Karpas-422 (cell line): ENCODE measurements around the gene RAC2. TPM values are rescaled to one million over a fixed set of nuclear protein-coding genes. Genes with fewer than 3 reads are reported as not detected.

Experiments
- DNase-seq: peaks from one replicate; pipeline ENCODE4 v3.0.0-alpha.2; 2015
- H2AFZ ChIP-seq: fragments of 200-600 bp; sonication (generic); 2 replicates; pipeline ENCODE4 v1.6.1; 2014; ENCODE audit warnings: antibody characterized with exemption, low read length, mixed read lengths
- H3K27ac ChIP-seq: fragments of 200-600 bp; sonication (generic); 2 replicates; pipeline ENCODE4 v1.5.1; 2014; ENCODE audit warnings: mild to moderate bottlenecking, low read length, moderate library complexity
- H3K27me3 ChIP-seq: fragments of 200-600 bp; sonication (generic); 2 replicates; pipeline ENCODE4 v1.6.1; 2014; ENCODE audit warnings: low read length, mixed read lengths
- H3K36me3 ChIP-seq: fragments of 200-600 bp; sonication (generic); 2 replicates; pipeline ENCODE4 v1.6.1; 2014; ENCODE audit warnings: low read length, mixed read lengths; ENCODE audit not compliant: insufficient read depth
- H3K4me1 ChIP-seq: fragments of 200-600 bp; sonication (generic); 2 replicates; pipeline ENCODE4 v1.6.1; 2014; ENCODE audit warnings: mild to moderate bottlenecking, low read length, mixed read lengths
- H3K4me2 ChIP-seq: fragments of 200-600 bp; sonication (generic); 2 replicates; pipeline ENCODE4 v1.6.1; 2014; ENCODE audit warnings: low read length, low read depth, mild to moderate bottlenecking; ENCODE audit not compliant: poor library complexity, severe bottlenecking
- H3K4me3 ChIP-seq: fragments of 200-600 bp; sonication (generic); 2 replicates; pipeline ENCODE4 v1.5.1; 2014; ENCODE audit warnings: mild to moderate bottlenecking, antibody characterized with exemption, low read length, mixed read lengths
- H3K79me2 ChIP-seq: fragments of 200-600 bp; sonication (generic); 2 replicates; pipeline ENCODE4 v1.6.1; 2014; ENCODE audit warnings: mild to moderate bottlenecking, low read length, mixed read lengths
- H3K9ac ChIP-seq: fragments of 200-600 bp; sonication (generic); 2 replicates; pipeline ENCODE4 v1.6.0; 2014; ENCODE audit warnings: low read length
- H3K9me2 ChIP-seq: fragments of 200-600 bp; sonication (generic), shearing (Covaris generic); replicated peaks from 2 replicates; pipeline ENCODE4 v1.6.0; 2014; ENCODE audit warnings: mild to moderate bottlenecking, low read length, moderate library complexity; ENCODE audit not compliant: insufficient read depth
- H3K9me3 ChIP-seq: fragments of 300-700, 200-600 bp; sonication (generic); 2 replicates; pipeline ENCODE4 v1.6.1; 2014; ENCODE audit warnings: low read length, mixed read lengths
- H4K20me1 ChIP-seq: fragments of 200-600 bp; sonication (generic); 2 replicates; pipeline ENCODE4 v1.6.1; 2014; ENCODE audit warnings: mild to moderate bottlenecking, antibody characterized with exemption, low read length, low read depth; ENCODE audit not compliant: insufficient read depth
- total RNA-seq: library from RNA; depleted of rRNA; stranded (reverse); fragments of >200 nt; shearing (Covaris generic); gene quantifications from 2 replicates; pipeline ENCODE4 v1.2.3, GENCODE V29; 2014; ENCODE audit warnings: low replicate concordance

The RAC2 gene
- total RNA-seq, 1 experiment from 2014 or later = 294 TPM

DNA sequence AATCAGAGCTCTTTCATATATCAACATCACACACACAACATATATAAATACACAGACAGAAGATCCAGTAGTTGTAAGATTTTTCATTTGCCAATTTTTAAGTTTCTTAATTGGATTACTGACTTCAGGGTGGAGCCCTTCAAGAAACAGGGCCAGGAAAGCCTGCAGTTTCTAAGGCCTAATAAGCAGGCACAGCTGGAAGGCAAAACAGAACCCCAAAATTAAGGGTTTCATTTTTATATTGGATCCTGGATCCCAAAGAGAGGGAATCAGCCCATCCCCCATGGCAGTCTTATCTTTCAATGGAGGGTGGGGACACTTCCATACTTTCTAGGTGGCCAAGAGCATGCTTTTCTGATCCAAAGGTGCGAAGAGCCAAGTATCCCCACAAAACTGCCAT, 51.3 kb downstream of the RAC2 start:
- Histone ChIP-seq H3K9me2 (no peaks in the 10 kb centered on the region), H3K27me3 (no peaks in the 10 kb centered on the region), H3K27ac (no peak overlapping the region), H3K4me3 (no peak overlapping the region), H3K9me3 (no peaks in the 10 kb centered on the region), H4K20me1 (peaks cover 8% of the 10 kb centered on the region; the same call in 1 of the 2 replicates), H3K4me1 (peaks cover 2% of the 10 kb centered on the region; the same call in 1 of the 2 replicates), H3K9ac (no peak overlapping the region), H3K79me2 (no peaks in the 10 kb centered on the region), H3K4me2 (no peak overlapping the region), H3K36me3 (no peaks in the 10 kb centered on the region), H2AFZ (no peak overlapping the region)
- DNase-seq = no peak

DNA sequence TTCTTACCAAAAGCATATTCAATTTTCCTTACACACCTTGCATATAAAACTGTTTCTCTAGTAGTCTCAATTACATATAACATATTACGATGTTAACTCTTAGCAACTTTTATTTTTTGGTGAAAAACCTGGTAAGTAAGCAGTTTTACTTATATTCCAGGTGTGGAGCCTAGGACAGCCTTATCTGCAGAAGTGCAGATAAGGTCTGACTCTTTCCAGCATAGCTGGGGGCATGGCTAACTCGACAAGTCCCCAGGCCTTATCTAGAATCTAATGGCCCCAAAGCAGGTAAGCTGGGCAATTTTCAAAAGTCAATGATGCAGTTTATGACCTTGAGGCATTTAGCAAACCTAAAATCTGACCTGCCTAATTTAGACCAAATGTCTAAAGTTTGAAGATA, 51.9 kb downstream of the RAC2 start:
- Histone ChIP-seq H3K27ac (no peak overlapping the region), H4K20me1 (peaks cover 3% of the 10 kb centered on the region; the same call in 1 of the 2 replicates), H3K9ac (no peak overlapping the region), H3K4me3 (no peak overlapping the region), H3K27me3 (no peaks in the 10 kb centered on the region), H2AFZ (no peak overlapping the region), H3K4me1 (peaks cover 2% of the 10 kb centered on the region; the same call in 1 of the 2 replicates), H3K36me3 (no peaks in the 10 kb centered on the region), H3K4me2 (no peak overlapping the region), H3K9me2 (no peaks in the 10 kb centered on the region), H3K79me2 (no peaks in the 10 kb centered on the region), H3K9me3 (no peaks in the 10 kb centered on the region)
- DNase-seq = no peak

DNA sequence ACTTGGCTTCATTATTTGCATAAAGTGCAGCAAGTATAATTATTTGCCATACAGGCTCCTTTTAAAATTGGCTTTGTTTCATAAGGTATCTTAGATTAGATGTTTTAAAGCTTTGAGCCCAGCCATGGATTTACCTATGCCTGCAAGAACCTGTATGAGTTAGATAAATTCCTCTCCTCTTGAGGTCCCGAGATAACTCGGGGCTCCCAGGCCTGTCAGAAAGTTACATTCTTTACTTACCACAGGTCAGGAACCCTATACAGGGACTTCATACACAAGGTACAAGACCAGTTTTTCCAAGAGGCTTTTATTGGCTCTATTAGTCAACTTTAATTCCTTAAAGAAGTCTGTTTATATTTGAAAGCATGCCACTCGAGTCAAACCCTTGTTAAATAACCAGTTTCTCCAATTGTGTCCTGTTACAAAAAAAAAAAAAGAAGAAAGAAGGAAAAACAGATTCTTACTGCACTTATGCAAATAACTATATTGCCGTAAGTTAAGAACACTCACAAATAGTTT, 53.7 kb downstream of the RAC2 start:
- peaks cover 2% of the 10 kb centered on the region; the same call in 1 of the 2 replicates for H3K4me1 ChIP-seq
- no peaks in the 10 kb centered on the region for H4K20me1 ChIP-seq
- H2AFZ ChIP-seq = no peak overlapping the region
- H3K4me2 ChIP-seq = no peak overlapping the region
- H3K9me2 ChIP-seq = no peaks in the 10 kb centered on the region
- H3K36me3 ChIP-seq = no peaks in the 10 kb centered on the region
- no peak overlapping the region for H3K4me3 ChIP-seq
- H3K27me3 ChIP-seq = no peaks in the 10 kb centered on the region
- H3K9me3 ChIP-seq = no peaks in the 10 kb centered on the region
- no peaks in the 10 kb centered on the region for H3K79me2 ChIP-seq
- H3K27ac ChIP-seq = no peak overlapping the region
- no peak overlapping the region for H3K9ac ChIP-seq
- no peak for DNase-seq

DNA sequence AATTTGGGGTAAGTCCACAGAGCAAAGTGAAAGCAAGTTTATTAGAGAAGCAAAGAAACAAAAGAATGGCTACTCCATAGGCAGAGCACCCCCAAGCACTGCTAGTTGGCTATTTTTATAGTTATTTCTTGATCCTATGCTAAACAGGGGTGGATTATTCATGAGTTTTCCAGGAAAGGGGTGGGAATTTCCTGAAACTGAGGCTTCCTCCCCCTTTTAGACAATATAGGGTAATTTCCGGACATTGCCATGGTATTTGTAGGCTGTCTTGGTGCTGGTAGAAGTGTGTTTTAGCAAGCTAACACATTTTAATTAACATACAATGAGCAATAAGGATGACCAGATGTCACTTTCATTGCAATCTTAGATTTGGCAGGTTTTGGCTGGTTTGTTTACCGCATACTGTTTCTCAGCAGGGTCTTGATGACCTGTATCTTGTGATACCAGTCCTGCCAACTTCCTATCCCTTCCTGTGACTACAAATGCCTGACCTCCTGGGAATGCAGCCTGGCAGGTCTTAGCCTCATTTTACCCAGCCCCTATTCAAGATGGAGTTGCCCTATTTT, 55.1 kb downstream of the RAC2 start:
- no peaks in the 10 kb centered on the region for H3K9me2 ChIP-seq
- H3K79me2 ChIP-seq = no peaks in the 10 kb centered on the region
- H2AFZ ChIP-seq = no peak overlapping the region
- peaks cover 2% of the 10 kb centered on the region; the same call in 1 of the 2 replicates for H3K4me1 ChIP-seq
- no peaks in the 10 kb centered on the region for H4K20me1 ChIP-seq
- H3K27ac ChIP-seq = no peak overlapping the region
- H3K36me3 ChIP-seq = no peaks in the 10 kb centered on the region
- H3K27me3 ChIP-seq = no peaks in the 10 kb centered on the region
- no peak overlapping the region for H3K9ac ChIP-seq
- H3K9me3 ChIP-seq = no peaks in the 10 kb centered on the region
- no peak overlapping the region for H3K4me3 ChIP-seq
- DNase-seq = no peak
- no peak overlapping the region for H3K4me2 ChIP-seq

DNA sequence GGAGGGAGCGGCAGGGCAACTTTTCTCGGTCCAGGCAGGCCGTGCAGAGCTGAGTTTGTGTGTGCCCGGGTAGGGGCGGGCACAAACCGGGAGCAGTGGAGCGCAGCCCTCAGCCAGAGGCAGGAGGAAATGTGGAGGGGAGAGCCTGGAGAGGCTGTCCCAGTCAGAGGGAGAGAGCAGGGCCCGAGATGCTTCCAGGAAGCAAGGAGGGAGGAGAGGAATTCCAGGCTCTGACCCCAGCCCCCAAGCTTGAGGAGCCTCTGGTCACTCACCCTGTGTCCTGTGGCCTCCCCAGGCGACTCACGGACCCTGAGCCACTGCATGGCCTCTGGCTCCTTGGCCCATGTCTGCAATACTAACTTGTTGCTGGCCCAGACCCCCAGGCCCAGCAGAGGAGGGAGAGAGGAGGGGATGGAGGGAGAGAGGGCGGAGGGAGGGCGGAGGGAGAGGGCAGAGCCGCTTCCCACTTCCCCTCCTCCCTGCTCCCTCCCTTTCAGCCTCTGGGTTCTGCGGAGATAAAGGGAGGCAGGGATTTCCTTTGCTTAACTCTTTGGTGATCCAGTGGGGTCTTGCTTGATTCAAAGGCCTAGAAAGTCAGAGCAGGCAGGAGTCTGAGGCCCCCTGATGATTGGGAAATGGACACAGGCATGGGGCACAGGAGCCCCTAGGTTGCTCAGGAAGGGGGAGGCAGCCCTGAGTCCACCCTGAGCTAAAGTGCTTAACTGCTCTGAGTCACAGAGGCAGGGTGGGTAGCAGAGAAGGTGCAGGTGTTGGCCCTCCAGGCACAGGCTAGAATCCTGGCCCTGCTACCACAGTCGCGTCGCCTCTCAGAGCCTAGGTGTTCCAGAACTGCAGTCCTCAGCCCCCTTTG, 55.9 kb downstream of the RAC2 start, which contains the start of gene C1QTNF6:
TSS of gene C1QTNF6 (minus strand) at position 357 of the 871 bp plus-strand sequence. CDS start at position 323, 34 bp downstream.
- Histone ChIP-seq H2AFZ (no peak within 1 kb of the TSS), H3K36me3 (no peaks in the 10 kb centered on the region), H3K9me2 (no peaks in the 10 kb centered on the region), H3K4me3 (no peak within 1 kb of the TSS), H3K79me2 (no peaks in the 10 kb centered on the region), H3K27ac (no peak within 1 kb of the TSS), H3K4me1 (peaks cover 2% of the 10 kb centered on the region; the same call in 1 of the 2 replicates), H3K27me3 (no peaks in the 10 kb centered on the region), H3K9ac (no peak within 1 kb of the TSS), H3K4me2 (no peak within 1 kb of the TSS), H4K20me1 (no peaks in the 10 kb centered on the region), H3K9me3 (no peaks in the 10 kb centered on the region)
- no peak for DNase-seq

DNA sequence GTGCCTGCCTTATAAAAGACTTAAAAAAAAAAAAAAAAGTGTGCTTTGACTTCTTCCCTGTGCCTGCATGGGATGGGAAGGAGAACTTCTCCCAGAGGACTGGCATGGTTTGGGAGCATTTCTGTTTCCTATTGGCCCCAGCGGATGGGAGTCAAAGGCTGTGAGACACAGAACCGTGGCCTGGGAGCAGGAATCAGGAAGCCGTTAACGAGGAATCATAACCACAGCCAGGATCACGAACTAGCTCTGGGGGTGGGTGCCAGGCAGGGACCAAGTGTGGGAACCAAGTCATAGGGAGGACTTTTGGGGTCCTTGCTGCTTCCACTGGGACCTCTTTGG, 56.5 kb downstream of the RAC2 start:
- H3K9me2 ChIP-seq = no peaks in the 10 kb centered on the region
- H3K9me3 ChIP-seq = no peaks in the 10 kb centered on the region
- H3K9ac ChIP-seq = no peak overlapping the region
- no peaks in the 10 kb centered on the region for H3K36me3 ChIP-seq
- DNase-seq = no peak
- no peak overlapping the region for H2AFZ ChIP-seq
- no peaks in the 10 kb centered on the region for H4K20me1 ChIP-seq
- H3K27me3 ChIP-seq = no peaks in the 10 kb centered on the region
- H3K4me3 ChIP-seq = no peak overlapping the region
- no peak overlapping the region for H3K4me2 ChIP-seq
- H3K4me1 ChIP-seq = peaks cover 2% of the 10 kb centered on the region; the same call in 1 of the 2 replicates
- no peaks in the 10 kb centered on the region for H3K79me2 ChIP-seq
- H3K27ac ChIP-seq = no peak overlapping the region

DNA sequence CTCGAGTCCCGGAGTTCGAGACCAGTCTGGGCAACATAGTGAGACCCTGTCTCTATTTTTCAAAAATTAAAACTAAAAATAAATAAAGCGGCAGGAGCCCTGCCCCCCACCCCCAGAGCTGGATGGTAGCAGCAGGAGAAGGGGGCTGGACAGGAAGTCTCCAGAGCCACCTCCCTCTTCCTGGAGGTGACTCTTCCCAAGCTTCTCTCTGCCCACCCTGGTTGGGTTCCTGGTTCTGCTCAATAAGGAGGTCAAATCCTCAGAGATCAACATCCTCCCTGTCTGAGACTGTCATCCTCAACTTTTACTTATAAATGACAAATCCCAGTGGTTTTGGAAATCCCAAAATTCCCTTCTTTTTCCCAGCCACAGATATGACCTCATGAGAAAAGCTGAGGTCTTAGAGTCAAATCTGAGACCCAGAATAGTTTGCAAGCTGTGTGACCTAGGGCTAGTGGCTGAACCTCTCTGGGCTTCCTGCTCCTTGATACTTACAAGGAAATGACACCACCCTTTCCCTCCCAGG, 57.0 kb downstream of the RAC2 start:
- Histone ChIP-seq H3K4me2 (no peak overlapping the region), H3K4me1 (peaks cover 2% of the 10 kb centered on the region; the same call in 1 of the 2 replicates), H3K9ac (no peak overlapping the region), H2AFZ (no peak overlapping the region), H3K36me3 (no peaks in the 10 kb centered on the region), H3K27me3 (no peaks in the 10 kb centered on the region), H3K4me3 (no peak overlapping the region), H3K79me2 (no peaks in the 10 kb centered on the region), H3K9me3 (no peaks in the 10 kb centered on the region), H3K27ac (no peak overlapping the region), H4K20me1 (no peaks in the 10 kb centered on the region), H3K9me2 (no peaks in the 10 kb centered on the region)
- no peak for DNase-seq
